Measurements from ENCODE around the gene NOC2L. TPM values are rescaled to one million over a fixed set of nuclear protein-coding genes. Genes with fewer than 3 reads are reported as not detected.
A peak's percentile ranks its signal among the peaks of the same experiment; 100 is the strongest.

The NOC2L gene
- total RNA-seq, 3 donors from 2014 or later (not counting 1 experiment from before 2014, with no cell fraction given), result 61.4 to 66.0 (median 61.8) TPM

GRCh38 chr1:903721-904271, 55.3 kb downstream of the NOC2L start:
- no peak for ATAC-seq
- TF ChIP-seq CTCF (IDR thresholded peaks at IDR 0.05), result no peak
- H3K9me3 ChIP-seq (ENCODE audit: control insufficient read depth, insufficient read depth, low read length), result no peaks in the 10 kb centered on the region
- intact Hi-C loops (cut with micrococcal nuclease), result loop anchor here (1.0 kb wide), 1 partner anchor 73 kb away; no protein-coding TSS in a partner anchor
- Mint-ChIP-seq H3K4me1 (peaks cover 6 to 13% of the 10 kb centered on the region in 2 donors), H3K36me3 (no peaks in the 10 kb centered on the region), H3K27ac (no peak overlapping the region), H3K9me3 (no peaks in the 10 kb centered on the region), H3K4me3 (peak overlapping the region; percentile 47), H3K27me3 (ENCODE audit: low read depth in 2 of 2) (peaks cover under 1 to 26% of the 10 kb centered on the region in 2 donors)
- peak overlapping the region; percentile 16 for H3K4me3 ChIP-seq (ENCODE audit: low read length)
- peaks cover 9% of the 10 kb centered on the region for H3K27me3 ChIP-seq (ENCODE audit: control insufficient read depth, insufficient read depth, low read length)
- no peak overlapping the region for H3K27ac ChIP-seq (ENCODE audit: low read length)
- 89% methylated on average over 19 of the region's 21 CpGs for WGBS (ENCODE audit: insufficient coverage)
- no peaks in the 10 kb centered on the region for H3K36me3 ChIP-seq (ENCODE audit: control insufficient read depth, insufficient read depth, low read length)
- peak in 1 of 2 donors; percentile 15 for DNase-seq
- peaks cover 16% of the 10 kb centered on the region for H3K4me1 ChIP-seq (ENCODE audit: control insufficient read depth, insufficient read depth, low read length)

GRCh38 chr1:903305-903704, 55.8 kb downstream of the NOC2L start:
- WGBS (ENCODE audit: insufficient coverage), result 94% methylated on average over 10 of the region's 10 CpGs
- Histone ChIP-seq H3K36me3 (ENCODE audit: control insufficient read depth, insufficient read depth, low read length) (no peaks in the 10 kb centered on the region), H3K4me1 (ENCODE audit: control insufficient read depth, insufficient read depth, low read length) (peaks cover 21% of the 10 kb centered on the region), H3K27me3 (ENCODE audit: control insufficient read depth, insufficient read depth, low read length) (peaks cover 11% of the 10 kb centered on the region), H3K9me3 (ENCODE audit: control insufficient read depth, insufficient read depth, low read length) (peaks cover 2% of the 10 kb centered on the region), H3K27ac (ENCODE audit: low read length) (no peak overlapping the region), H3K4me3 (ENCODE audit: low read length) (no peak overlapping the region)
- no peak for TF ChIP-seq CTCF (IDR thresholded peaks at IDR 0.05)
- intact Hi-C loops (cut with micrococcal nuclease), result no loop called here
- ATAC-seq (no peak), DNase-seq (no peak)
- peaks cover 5 to 29% of the 10 kb centered on the region in 2 donors for H3K27me3 Mint-ChIP-seq (ENCODE audit: low read depth in 2 of 2)
- H3K36me3 Mint-ChIP-seq, result no peaks in the 10 kb centered on the region
- H3K27ac Mint-ChIP-seq, result no peak overlapping the region
- H3K4me1 Mint-ChIP-seq, result peaks cover 11 to 18% of the 10 kb centered on the region in 2 donors
- H3K4me3 Mint-ChIP-seq, result peak overlapping the region; percentile 47
- H3K9me3 Mint-ChIP-seq, result no peaks in the 10 kb centered on the region

- H3K4me1 Mint-ChIP-seq, result peaks cover 16 to 23% of the 10 kb centered on the region in 2 donors
- no peaks in the 10 kb centered on the region for H3K36me3 Mint-ChIP-seq
- H3K4me1 ChIP-seq (ENCODE audit: control insufficient read depth, insufficient read depth, low read length), result peaks cover 25% of the 10 kb centered on the region
- H3K36me3 ChIP-seq (ENCODE audit: control insufficient read depth, insufficient read depth, low read length), result no peaks in the 10 kb centered on the region
- no peak overlapping the region for H3K27ac Mint-ChIP-seq
- H3K4me3 Mint-ChIP-seq, result no peak overlapping the region
- WGBS (ENCODE audit: insufficient coverage), result 97% methylated on average over 21 of the region's 21 CpGs
- no peak for ATAC-seq
- no peak overlapping the region for H3K27ac ChIP-seq (ENCODE audit: low read length)
- peaks cover 10 to 29% of the 10 kb centered on the region in 2 donors for H3K27me3 Mint-ChIP-seq (ENCODE audit: low read depth in 2 of 2)
- H3K27me3 ChIP-seq (ENCODE audit: control insufficient read depth, insufficient read depth, low read length), result peaks cover 14% of the 10 kb centered on the region
- H3K9me3 ChIP-seq (ENCODE audit: control insufficient read depth, insufficient read depth, low read length), result peaks cover 7% of the 10 kb centered on the region
- no peaks in the 10 kb centered on the region for H3K9me3 Mint-ChIP-seq
- no peak for TF ChIP-seq CTCF (IDR thresholded peaks at IDR 0.05)
- intact Hi-C loops (cut with micrococcal nuclease), result no loop called here
- no peak overlapping the region for H3K4me3 ChIP-seq (ENCODE audit: low read length)
- DNase-seq, result peak in 1 of 2 donors; percentile 11
Observed at GRCh38 chr1:902802-903201, 56.3 kb downstream of the NOC2L start.
